ENCODE data around the gene ITPK1. TPM values are rescaled to one million over a fixed set of nuclear protein-coding genes. Genes with fewer than 3 reads are reported as not detected.
A peak's percentile ranks its signal among the peaks of the same experiment; 100 is the strongest.

Gene ITPK1
- polyA plus RNA-seq, 1 of the 3 experiments (the other 2 are of a cell fraction): 23.2 TPM

- H4K20me1 ChIP-seq (ENCODE audit: insufficient read depth): no peaks in the 10 kb centered on the region
- ChIA-PET POLR2A (interaction anchor here (0.7 to 1.5 kb wide), 3 partner anchors 11 to 16 kb away, joined by 3 to 7 read pairs (median 4); no protein-coding TSS in a partner anchor), CTCF (interaction anchor here (0.5 to 3.1 kb wide), 14 partner anchors 9 to 164 kb away, joined by 3 to 13 read pairs (median 5); no protein-coding TSS in a partner anchor)
- H3K27ac ChIP-seq (ENCODE audit: low read depth in 2 of 2, low read length in 1 of 2): peak overlapping the region in 1 of 2 experiments; percentile 83; a peak in 1 of 4 replicates
- H2AFZ ChIP-seq (ENCODE audit: low read depth): no peak overlapping the region
- H3K4me3 ChIP-seq (ENCODE audit: low read depth in 2 of 2, low read length in 1 of 2): no peak overlapping the region
- no peaks in the 10 kb centered on the region for H3K9me2 ChIP-seq
- TF ChIP-seq, protein P1, sequence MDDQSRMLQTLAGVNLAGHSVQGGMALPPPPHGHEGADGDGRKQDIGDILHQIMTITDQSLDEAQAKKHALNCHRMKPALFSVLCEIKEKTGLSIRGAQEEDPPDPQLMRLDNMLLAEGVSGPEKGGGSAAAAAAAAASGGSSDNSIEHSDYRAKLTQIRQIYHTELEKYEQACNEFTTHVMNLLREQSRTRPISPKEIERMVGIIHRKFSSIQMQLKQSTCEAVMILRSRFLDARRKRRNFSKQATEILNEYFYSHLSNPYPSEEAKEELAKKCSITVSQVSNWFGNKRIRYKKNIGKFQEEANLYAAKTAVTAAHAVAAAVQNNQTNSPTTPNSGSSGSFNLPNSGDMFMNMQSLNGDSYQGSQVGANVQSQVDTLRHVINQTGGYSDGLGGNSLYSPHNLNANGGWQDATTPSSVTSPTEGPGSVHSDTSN (IDR thresholded peaks at IDR 0.05): no peak
- TF ChIP-seq IRF3 (IDR thresholded peaks at IDR 0.05; ENCODE audit: low read depth, low read length) (no peak), GABPA (IDR thresholded peaks at IDR 0.05; ENCODE audit: low read depth) (no peak), TAF1 (IDR thresholded peaks at IDR 0.05; ENCODE audit: borderline replicate concordance, low read depth, low read length) (no peak), RFX5 (IDR thresholded peaks at IDR 0.05; ENCODE audit: low read length) (no peak), MEF2A (IDR thresholded peaks at IDR 0.05; ENCODE audit: borderline replicate concordance, low read depth) (no peak), FOSL2 (IDR thresholded peaks at IDR 0.05; ENCODE audit: borderline replicate concordance, low read depth) (no peak), GATA2 (CRISPR knock-in tag; IDR thresholded peaks at IDR 0.05) (no peak)
- TF ChIP-seq, protein P2, sequence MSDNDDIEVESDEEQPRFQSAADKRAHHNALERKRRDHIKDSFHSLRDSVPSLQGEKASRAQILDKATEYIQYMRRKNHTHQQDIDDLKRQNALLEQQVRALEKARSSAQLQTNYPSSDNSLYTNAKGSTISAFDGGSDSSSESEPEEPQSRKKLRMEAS (IDR thresholded peaks at IDR 0.05; ENCODE audit: low read depth): no peak
- TF ChIP-seq, protein P3, sequence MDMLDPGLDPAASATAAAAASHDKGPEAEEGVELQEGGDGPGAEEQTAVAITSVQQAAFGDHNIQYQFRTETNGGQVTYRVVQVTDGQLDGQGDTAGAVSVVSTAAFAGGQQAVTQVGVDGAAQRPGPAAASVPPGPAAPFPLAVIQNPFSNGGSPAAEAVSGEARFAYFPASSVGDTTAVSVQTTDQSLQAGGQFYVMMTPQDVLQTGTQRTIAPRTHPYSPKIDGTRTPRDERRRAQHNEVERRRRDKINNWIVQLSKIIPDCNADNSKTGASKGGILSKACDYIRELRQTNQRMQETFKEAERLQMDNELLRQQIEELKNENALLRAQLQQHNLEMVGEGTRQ (IDR thresholded peaks at IDR 0.05; ENCODE audit: borderline replicate concordance, low read depth, low read length): no peak
- TF ChIP-seq, protein P4, sequence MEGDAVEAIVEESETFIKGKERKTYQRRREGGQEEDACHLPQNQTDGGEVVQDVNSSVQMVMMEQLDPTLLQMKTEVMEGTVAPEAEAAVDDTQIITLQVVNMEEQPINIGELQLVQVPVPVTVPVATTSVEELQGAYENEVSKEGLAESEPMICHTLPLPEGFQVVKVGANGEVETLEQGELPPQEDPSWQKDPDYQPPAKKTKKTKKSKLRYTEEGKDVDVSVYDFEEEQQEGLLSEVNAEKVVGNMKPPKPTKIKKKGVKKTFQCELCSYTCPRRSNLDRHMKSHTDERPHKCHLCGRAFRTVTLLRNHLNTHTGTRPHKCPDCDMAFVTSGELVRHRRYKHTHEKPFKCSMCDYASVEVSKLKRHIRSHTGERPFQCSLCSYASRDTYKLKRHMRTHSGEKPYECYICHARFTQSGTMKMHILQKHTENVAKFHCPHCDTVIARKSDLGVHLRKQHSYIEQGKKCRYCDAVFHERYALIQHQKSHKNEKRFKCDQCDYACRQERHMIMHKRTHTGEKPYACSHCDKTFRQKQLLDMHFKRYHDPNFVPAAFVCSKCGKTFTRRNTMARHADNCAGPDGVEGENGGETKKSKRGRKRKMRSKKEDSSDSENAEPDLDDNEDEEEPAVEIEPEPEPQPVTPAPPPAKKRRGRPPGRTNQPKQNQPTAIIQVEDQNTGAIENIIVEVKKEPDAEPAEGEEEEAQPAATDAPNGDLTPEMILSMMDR (IDR thresholded peaks at IDR 0.05): no peak
- H3K27me3 ChIP-seq (ENCODE audit: insufficient read depth): no peaks in the 10 kb centered on the region
- 86% methylated on average over 8 of the region's 17 CpGs for WGBS (ENCODE audit: low lambda C conversion rate)
- peaks cover 0 to 39% of the 10 kb centered on the region in 2 experiments; a peak in 1 of 4 replicates for H3K4me1 ChIP-seq (ENCODE audit: control insufficient read depth in 1 of 2, insufficient read depth in 2 of 2, low read depth in 1 of 2, low read length in 1 of 2)
- DNase-seq: no peak
- no peaks in the 10 kb centered on the region for H3F3A ChIP-seq (replicated peaks; ENCODE audit: insufficient read depth)
- H3K79me2 ChIP-seq (ENCODE audit: insufficient read depth): no peaks in the 10 kb centered on the region
- H3K4me2 ChIP-seq: no peak overlapping the region
- no peaks in the 10 kb centered on the region for H3K36me3 ChIP-seq (replicated peaks in 1 of 2; ENCODE audit: control insufficient read depth in 1 of 2, insufficient read depth in 2 of 2, low read length in 1 of 2)
- no peak overlapping the region for H3K9ac ChIP-seq
- H3K9me3 ChIP-seq: no peaks in the 10 kb centered on the region
Measured at GRCh38 chr14:92974541-92975345, 141.0 kb downstream of the ITPK1 start.

Data from SK-N-SH (cell line).